GM12878 (cell line): ENCODE measurements around the gene TTYH3. TPM values are rescaled to one million over a fixed set of nuclear protein-coding genes. Genes with fewer than 3 reads are reported as not detected.

Source experiments
- ATAC-seq: fragments of 200-7000 bp; cut with Tn5 transposase; 3 replicates; pipeline ENCODE4 v1.9.1; 2020; ENCODE audit warnings: mild to moderate bottlenecking, moderate library complexity
- BruUV-seq: library from RNA; stranded (reverse); fragments of 400-500 nt; replicated peaks from 2 replicates; lab custom pipeline; 2021; lab: Mats Ljungman, UMichigan
- CTCF ChIA-PET: fragments of 300-600 bp; sonication (Branson Sonifier 250); formaldehyde crosslinking; extraction: SDS; loops from one replicate; lab custom pipeline; 2021; ENCODE audit warnings: inconsistent platforms; lab: Yijun Ruan, JAX
- POLR2A ChIA-PET: fragments of 350-600 bp; formaldehyde crosslinking; extraction: SDS; loops from one replicate; lab custom pipeline; 2021; ENCODE audit warnings: inconsistent platforms; lab: Charles Lee
- RAD21 ChIA-PET: fragments of 300-600 bp; sonication (Branson Sonifier 250); formaldehyde crosslinking; loops from one replicate; lab custom pipeline; 2023; ENCODE audit warnings: antibody characterized with exemption; ENCODE audit not compliant: unreplicated experiment; lab: Charles Lee
- SMC1A ChIA-PET: fragments of 300-600 bp; sonication (Branson Sonifier 250); formaldehyde crosslinking; loops from one replicate; lab custom pipeline; 2023; ENCODE audit not compliant: unreplicated experiment, uncharacterized antibody; lab: Charles Lee
- DNase-seq: peaks from one replicate; pipeline ENCODE4 v3.0.0-alpha.2; 2011; ENCODE audit warnings: low read depth, low spot score
- FAIRE-seq: peaks from 3 replicates; lab custom pipeline; 2011; peaks lifted over from hg19 to GRCh38; lab: Jason Lieb, UNC
- H2AFZ ChIP-seq: 2 replicates; pipeline ENCODE4 v1.6.0; 2011; ENCODE audit warnings: low read depth, low read length, control low read depth; ENCODE audit not compliant: control insufficient read depth
- H3K27ac ChIP-seq: 2 replicates; pipeline ENCODE4 v1.5.1; 2011; ENCODE audit warnings: control low read depth; ENCODE audit not compliant: control insufficient read depth, insufficient read depth
- H3K27me3 ChIP-seq, 2 experiments: replicated peaks in 1 of 2; 2 replicates each; pipeline versions ENCODE4 v1.6.0 to v1.6.1; 2011; ENCODE audit warnings: low read length in 1 of 2; ENCODE audit not compliant: control insufficient read depth in 2 of 2, insufficient read depth in 2 of 2
- H3K36me3 ChIP-seq, 2 experiments: 2 replicates each; pipeline ENCODE4 v1.5.1; 2011; ENCODE audit warnings: low read length in 1 of 2; ENCODE audit not compliant: control insufficient read depth in 2 of 2, insufficient read depth in 2 of 2
- H3K4me1 ChIP-seq: 2 replicates; pipeline ENCODE4 v1.6.1; 2011; ENCODE audit warnings: mild to moderate bottlenecking, low read length, moderate library complexity, mixed read lengths; ENCODE audit not compliant: control insufficient read depth, insufficient read depth
- H3K4me2 ChIP-seq: 2 replicates; pipeline ENCODE4 v1.6.0; 2011; ENCODE audit warnings: control low read depth; ENCODE audit not compliant: control insufficient read depth, insufficient read depth
- H3K4me3 ChIP-seq: fragments of 200-600 bp; sonication (generic); 2 replicates; pipeline ENCODE4 v1.5.1; 2016
- H3K79me2 ChIP-seq: 2 replicates; pipeline ENCODE4 v1.6.0; 2011; ENCODE audit warnings: low read length; ENCODE audit not compliant: control insufficient read depth, insufficient read depth
- H3K9ac ChIP-seq: 2 replicates; pipeline ENCODE4 v1.8.0; 2011; ENCODE audit warnings: low read length, control low read depth, mixed read lengths; ENCODE audit not compliant: control insufficient read depth, insufficient read depth
- H3K9me3 ChIP-seq: replicated peaks from 3 replicates; pipeline ENCODE4 v1.5.1; 2011; ENCODE audit warnings: mild to moderate bottlenecking, low read length; ENCODE audit not compliant: control insufficient read depth, insufficient read depth
- H4K20me1 ChIP-seq: 2 replicates; pipeline ENCODE4 v1.6.0; 2011; ENCODE audit not compliant: control insufficient read depth, insufficient read depth
- ATF7 ChIP-seq: fragments of 450-650 bp; IDR thresholded peaks from 2 replicates; pipeline ENCODE4 v1.6.1; 2016; ENCODE audit warnings: low read depth, mild to moderate bottlenecking
- CREM ChIP-seq: IDR thresholded peaks from 2 replicates; pipeline ENCODE4 v1.6.1; 2014; ENCODE audit warnings: antibody characterized with exemption, low read depth
- IRF5 ChIP-seq: fragments of 450-650 bp; IDR thresholded peaks from 2 replicates; pipeline ENCODE4 v1.6.1; 2017; ENCODE audit warnings: borderline replicate concordance
- LARP7 ChIP-seq: fragments of 450-650 bp; IDR thresholded peaks from 2 replicates; pipeline ENCODE4 v1.6.1; 2017; ENCODE audit warnings: mild to moderate bottlenecking
- MYB ChIP-seq: fragments of 150-350 bp; IDR thresholded peaks from 2 replicates; pipeline ENCODE4 v1.6.1; 2014; ENCODE audit warnings: mild to moderate bottlenecking, low read depth, low read length, borderline replicate concordance
- REST ChIP-seq: IDR thresholded peaks from 2 replicates; pipeline ENCODE4 v1.6.1; 2012; ENCODE audit warnings: mild to moderate bottlenecking, low read depth, low read length
- SPI1 ChIP-seq: IDR thresholded peaks from 2 replicates; pipeline ENCODE4 v1.6.1; 2011; ENCODE audit warnings: low read depth, mild to moderate bottlenecking, low read length, moderate library complexity, borderline replicate concordance; ENCODE audit not compliant: insufficient read depth
- TARDBP ChIP-seq: IDR thresholded peaks from 2 replicates; pipeline ENCODE4 v1.6.1; 2016; ENCODE audit warnings: borderline replicate concordance
- TCF3 ChIP-seq: IDR thresholded peaks from 2 replicates; pipeline ENCODE4 v1.6.1; 2012; ENCODE audit warnings: low read depth, mild to moderate bottlenecking, low read length, borderline replicate concordance; ENCODE audit not compliant: insufficient read depth
- ZBTB4 ChIP-seq: fragments of 450-650 bp; formaldehyde crosslinking; IDR thresholded peaks from 2 replicates; pipeline ENCODE4 v1.4.0; 2022; ENCODE audit warnings: mild to moderate bottlenecking, moderate library complexity
- ZNF274 ChIP-seq: IDR thresholded peaks from one replicate; pipeline ENCODE4 v1.8.0; 2011; ENCODE audit not compliant: insufficient read length, insufficient read depth
- ZNF592 ChIP-seq: fragments of 450-650 bp; IDR thresholded peaks from 2 replicates; pipeline ENCODE4 v1.6.1; 2017; ENCODE audit warnings: mild to moderate bottlenecking, moderate library complexity
- WGBS: methylation state at CpG from one replicate; pipeline ENCODE4 v1.1.6; 2016; ENCODE audit warnings: low lambda C conversion rate; ENCODE audit not compliant: insufficient replicate concordance, insufficient coverage; ENCODE audit errors: missing lambda C conversion rate; 5-methylcytosine and 5-hydroxymethylcytosine counted together
- in situ Hi-C: fragments of 300-500 bp; cut with MboI; formaldehyde crosslinking; loops from 9 replicates; pipeline ENCODE4 v1.14.3; 2018; ENCODE audit warnings: mixed read lengths
- intact Hi-C: fragments of 100-400 bp; cut with micrococcal nuclease; formaldehyde crosslinking; loops from one replicate; pipeline ENCODE4 v1.14.2; 2022; ENCODE audit not compliant: unreplicated experiment
- polyA plus RNA-seq, 11 experiments: library from polyadenylated mRNA; depleted of rRNA in 4 of 11; unstranded in 6 of 11; stranded (reverse) in 5 of 11; fragments of >200 nt; fragmentation: Nextera tagmentation in 4 of 11; fragmentation: Illumina TruSeq in 1 of 11; extraction: Ambion mirVana in 4 of 11; extraction: Trizol in 1 of 11; gene quantifications; 1 replicate in 1 of 11; 2 replicates in 10 of 11; pipeline versions ENCODE4 v1.2.1 to v1.2.3, GENCODE V29; 2011 to 2016; ENCODE audit warnings: inconsistent platforms in 2 of 11, missing spikeins in 2 of 11, low read depth in 1 of 11
- total RNA-seq, 4 experiments: library from RNA; depleted of rRNA in 3 of 4; stranded (reverse); fragments of >200 nt in 3 of 4; fragmentation: Illumina TruSeq in 1 of 4; extraction: Trizol in 1 of 4; gene quantifications; 2 replicates each; pipeline versions ENCODE4 v1.2.1 to v1.2.3, GENCODE V29; 2013 to 2021

TTYH3 gene
- total and polyA plus RNA-seq, 10 of the 15 experiments (the other 5 are each of a cell fraction or from before 2014, with no cell fraction given) = 0.79 to 71.4 (median 10.5) TPM

- Histone ChIP-seq H2AFZ (no peak overlapping the region), H3K27ac (no peak overlapping the region), H3K4me3 (no peak overlapping the region), H3K4me2 (no peak overlapping the region), H4K20me1 (no peaks in the 10 kb centered on the region), H3K4me1 (no peaks in the 10 kb centered on the region), H3K36me3 (peaks cover 0 to 2% of the 10 kb centered on the region in 2 experiments; a peak in 1 of 4 replicates), H3K27me3 (no peaks in the 10 kb centered on the region), H3K9ac (no peak overlapping the region), H3K79me2 (no peaks in the 10 kb centered on the region), H3K9me3 (no peaks in the 10 kb centered on the region)
- ATAC-seq (no peak), DNase-seq (no peak), FAIRE-seq (no peak)
- no TSS peak for BruUV-seq
- no peak for TF ChIP-seq TARDBP
- no peak for TF ChIP-seq LARP7
- TF ChIP-seq CREM = no peak
- TF ChIP-seq TCF3 = no peak
- TF ChIP-seq REST = no peak
- no peak for TF ChIP-seq SPI1
- no peak for TF ChIP-seq MYB
- no peak for TF ChIP-seq ZBTB4 (CRISPR knock-in tag)
- no peak for TF ChIP-seq IRF5
- TF ChIP-seq ZNF274 = no peak
- no peak for TF ChIP-seq ZNF592
- no peak for TF ChIP-seq ATF7
- POLR2A ChIA-PET = no interaction called here
- SMC1A ChIA-PET = no interaction called here
- intact Hi-C loops (no loop called here), in situ Hi-C loops (no loop called here)
- RAD21 ChIA-PET = no interaction called here
- CTCF ChIA-PET = no interaction called here
- 73% methylated on average over 9 of the region's 9 CpGs for WGBS
These were observed 30.7 kb upstream of the TTYH3 start for GRCh38 chr7:2601065-2601464.
